Suprapubic skin (tissue), 4 donors: ENCODE results near the gene PRLR. TPM values are rescaled to one million over a fixed set of nuclear protein-coding genes. Genes with fewer than 3 reads are reported as not detected.

Experiments
- DNase-seq, 2 donors: peaks; one replicate each; pipeline ENCODE4 v3.0.0-alpha.2; 2019; ENCODE audit warnings: low spot score in 2 of 2
- H3K27ac ChIP-seq: fragments of 200-600 bp; sonication (generic); one replicate; pipeline ENCODE4 v1.5.1; 2019
- H3K27me3 ChIP-seq: fragments of 200-600 bp; sonication (generic); one replicate; pipeline ENCODE4 v1.5.1; 2019
- H3K36me3 ChIP-seq: fragments of 200-600 bp; sonication (generic); one replicate; pipeline ENCODE4 v1.5.1; 2019
- H3K4me1 ChIP-seq: fragments of 200-600 bp; sonication (generic); one replicate; pipeline ENCODE4 v1.5.1; 2019
- H3K4me3 ChIP-seq: fragments of 200-600 bp; sonication (generic); one replicate; pipeline ENCODE4 v1.5.1; 2019; ENCODE audit warnings: mild to moderate bottlenecking
- H3K9me3 ChIP-seq: fragments of 200-600 bp; sonication (generic); one replicate; pipeline ENCODE4 v1.5.1; 2019
- EP300 ChIP-seq: sonication (generic); formaldehyde crosslinking; IDR thresholded peaks from one replicate; pipeline ENCODE4 v1.6.1; 2017; ENCODE audit warnings: antibody characterized with exemption
- POLR2A ChIP-seq, 2 donors: fragments of 450-650 bp; IDR thresholded peaks; one replicate each; pipeline ENCODE4 v1.6.1; 2017; ENCODE audit warnings: antibody characterized with exemption in 2 of 2, mild to moderate bottlenecking in 2 of 2, moderate library complexity in 2 of 2
- POLR2AphosphoS5 ChIP-seq, 3 donors: sonication (generic); formaldehyde crosslinking; IDR thresholded peaks; one replicate each; pipeline ENCODE4 v1.6.1; 2017; ENCODE audit warnings: antibody characterized with exemption in 3 of 3
- WGBS: methylation state at CpG from one replicate; pipeline ENCODE4 v1.1.5; 2018; 5-methylcytosine and 5-hydroxymethylcytosine counted together
- total RNA-seq, 4 donors: library from RNA; depleted of rRNA; stranded (reverse); fragments of >200 nt; gene quantifications; one replicate each; pipeline ENCODE4 v1.1.0, GENCODE V29; 2016
- TF ChIP-seq, protein P1 (sequence below), 2 donors: fragments of 200-600 bp in 1 of 2; fragments of 450-650 bp in 1 of 2; sonication (generic) in 1 of 2; IDR thresholded peaks; one replicate each; pipeline ENCODE4 v1.5.1; 2016 to 2019; ENCODE audit warnings: antibody characterized with exemption in 2 of 2, mild to moderate bottlenecking in 1 of 2, moderate library complexity in 1 of 2

Gene PRLR
- total RNA-seq, 4 donors from 2014 or later = 8.0 to 18.7 (median 17.6) TPM

DNA sequence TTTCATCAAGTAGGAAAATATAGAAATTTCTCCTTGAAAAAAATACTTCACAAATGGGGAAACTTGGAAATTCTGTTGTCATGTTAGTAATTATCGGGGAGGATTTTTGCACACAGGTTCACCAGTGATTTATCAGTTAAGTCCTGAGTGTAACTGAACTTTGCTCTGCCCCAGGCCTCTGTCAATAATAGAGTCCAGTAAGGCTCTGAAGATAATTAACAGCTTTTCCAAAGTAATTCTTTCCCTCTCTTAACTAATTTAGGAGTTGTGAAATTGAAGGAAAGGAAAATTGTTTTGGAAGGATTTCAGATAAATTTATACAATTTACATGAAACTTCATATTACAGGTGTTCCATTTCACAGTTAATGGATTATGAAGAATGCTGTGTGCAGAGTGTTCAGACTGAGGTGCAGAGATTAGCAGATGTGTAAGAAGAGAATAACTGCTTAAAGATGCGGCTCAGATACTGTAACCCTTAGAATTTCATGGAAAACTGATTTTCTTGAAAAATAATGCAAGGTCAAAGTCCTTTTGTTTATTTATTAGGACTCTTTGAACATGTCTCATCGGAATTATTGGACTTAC, 179.7 kb downstream of the PRLR start:
- Histone ChIP-seq H3K27me3 (peaks cover 6% of the 10 kb centered on the region), H3K4me3 (no peak overlapping the region), H3K9me3 (no peaks in the 10 kb centered on the region), H3K36me3 (no peaks in the 10 kb centered on the region), H3K27ac (no peak overlapping the region), H3K4me1 (no peaks in the 10 kb centered on the region)
- no peak for DNase-seq
- TF ChIP-seq POLR2AphosphoS5 (IDR thresholded peaks at IDR 0.05) = no peak
- TF ChIP-seq, protein P1, sequence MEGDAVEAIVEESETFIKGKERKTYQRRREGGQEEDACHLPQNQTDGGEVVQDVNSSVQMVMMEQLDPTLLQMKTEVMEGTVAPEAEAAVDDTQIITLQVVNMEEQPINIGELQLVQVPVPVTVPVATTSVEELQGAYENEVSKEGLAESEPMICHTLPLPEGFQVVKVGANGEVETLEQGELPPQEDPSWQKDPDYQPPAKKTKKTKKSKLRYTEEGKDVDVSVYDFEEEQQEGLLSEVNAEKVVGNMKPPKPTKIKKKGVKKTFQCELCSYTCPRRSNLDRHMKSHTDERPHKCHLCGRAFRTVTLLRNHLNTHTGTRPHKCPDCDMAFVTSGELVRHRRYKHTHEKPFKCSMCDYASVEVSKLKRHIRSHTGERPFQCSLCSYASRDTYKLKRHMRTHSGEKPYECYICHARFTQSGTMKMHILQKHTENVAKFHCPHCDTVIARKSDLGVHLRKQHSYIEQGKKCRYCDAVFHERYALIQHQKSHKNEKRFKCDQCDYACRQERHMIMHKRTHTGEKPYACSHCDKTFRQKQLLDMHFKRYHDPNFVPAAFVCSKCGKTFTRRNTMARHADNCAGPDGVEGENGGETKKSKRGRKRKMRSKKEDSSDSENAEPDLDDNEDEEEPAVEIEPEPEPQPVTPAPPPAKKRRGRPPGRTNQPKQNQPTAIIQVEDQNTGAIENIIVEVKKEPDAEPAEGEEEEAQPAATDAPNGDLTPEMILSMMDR (IDR thresholded peaks at IDR 0.05) = no peak
- TF ChIP-seq POLR2A (IDR thresholded peaks at IDR 0.05) = no peak
- TF ChIP-seq EP300 = no peak
- 88% methylated on average over 3 of the region's 3 CpGs for WGBS

DNA sequence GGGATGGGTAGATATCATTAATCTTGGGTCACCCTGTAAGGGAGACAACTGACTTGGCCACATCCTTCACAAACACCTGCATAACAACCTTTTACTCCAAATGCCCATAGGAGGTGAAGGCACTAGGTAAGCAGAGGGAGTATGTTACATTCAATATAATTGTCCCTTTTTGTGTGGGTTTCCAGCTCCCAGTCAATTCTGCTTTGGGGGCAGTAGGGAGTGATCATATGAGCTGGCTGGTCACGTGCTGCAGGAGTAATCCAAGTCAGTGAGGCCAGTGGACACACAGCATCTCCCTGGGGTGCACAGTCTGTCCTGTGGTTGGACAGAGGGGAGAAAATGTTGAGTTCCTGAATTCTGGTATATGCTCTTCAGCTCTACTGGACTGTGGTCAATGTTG, 181.4 kb downstream of the PRLR start:
- no peak for TF ChIP-seq POLR2AphosphoS5 (IDR thresholded peaks at IDR 0.05)
- no peak for TF ChIP-seq POLR2A (IDR thresholded peaks at IDR 0.05)
- TF ChIP-seq, protein P1 (IDR thresholded peaks at IDR 0.05) = no peak
- TF ChIP-seq EP300 = no peak
- Histone ChIP-seq H3K4me3 (no peak overlapping the region), H3K4me1 (no peaks in the 10 kb centered on the region), H3K9me3 (no peaks in the 10 kb centered on the region), H3K27me3 (peaks cover 6% of the 10 kb centered on the region), H3K36me3 (no peaks in the 10 kb centered on the region), H3K27ac (no peak overlapping the region)
- WGBS = 92% methylated on average over 1 of the region's 1 CpG
- no peak for DNase-seq

DNA sequence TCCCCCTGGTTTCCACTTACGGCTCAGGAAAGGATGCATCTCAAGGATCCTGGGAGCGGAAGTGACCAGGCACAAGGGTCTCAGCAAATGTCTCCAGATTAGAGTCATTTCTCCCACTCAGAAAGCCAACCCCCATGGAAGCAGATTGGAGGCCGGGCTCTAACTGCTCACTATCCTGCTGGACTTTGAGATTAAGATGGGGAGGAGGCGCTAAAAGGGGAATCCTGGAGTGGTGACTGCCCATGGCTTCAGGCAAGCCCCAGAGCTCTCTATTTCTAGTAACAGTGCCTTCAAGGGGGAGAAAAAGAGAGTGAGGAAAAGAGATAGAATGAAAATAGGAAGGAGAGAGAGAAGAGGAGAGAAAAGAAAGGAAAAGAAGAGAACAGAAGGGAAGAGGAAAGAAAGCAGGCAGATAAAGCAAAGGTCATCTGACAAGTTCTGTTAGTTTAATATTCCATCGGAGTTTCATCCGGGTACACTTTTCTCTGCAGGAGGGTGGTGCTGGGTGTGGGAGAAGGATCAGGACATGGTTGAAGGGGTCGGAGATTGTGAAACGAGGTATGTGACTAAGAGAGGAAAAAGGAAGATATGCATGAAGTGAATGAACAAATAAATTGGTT, 182.4 kb downstream of the PRLR start, which contains the start of gene AGXT2:
TSS of gene AGXT2 (minus strand) at position 165 of the 620 bp plus-strand sequence. CDS start at position 108, 57 bp downstream.
- 89% methylated on average over 8 of the region's 8 CpGs for WGBS
- Histone ChIP-seq H3K27me3 (peaks cover 6% of the 10 kb centered on the region), H3K4me3 (no peak within 1 kb of the TSS), H3K36me3 (no peaks in the 10 kb centered on the region), H3K4me1 (no peaks in the 10 kb centered on the region), H3K9me3 (no peaks in the 10 kb centered on the region), H3K27ac (no peak within 1 kb of the TSS)
- TF ChIP-seq, protein P1 (IDR thresholded peaks at IDR 0.05) = no peak
- TF ChIP-seq EP300 (no peak), POLR2A (IDR thresholded peaks at IDR 0.05) (no peak), POLR2AphosphoS5 (IDR thresholded peaks at IDR 0.05) (no peak)
- DNase-seq = no peak

DNA sequence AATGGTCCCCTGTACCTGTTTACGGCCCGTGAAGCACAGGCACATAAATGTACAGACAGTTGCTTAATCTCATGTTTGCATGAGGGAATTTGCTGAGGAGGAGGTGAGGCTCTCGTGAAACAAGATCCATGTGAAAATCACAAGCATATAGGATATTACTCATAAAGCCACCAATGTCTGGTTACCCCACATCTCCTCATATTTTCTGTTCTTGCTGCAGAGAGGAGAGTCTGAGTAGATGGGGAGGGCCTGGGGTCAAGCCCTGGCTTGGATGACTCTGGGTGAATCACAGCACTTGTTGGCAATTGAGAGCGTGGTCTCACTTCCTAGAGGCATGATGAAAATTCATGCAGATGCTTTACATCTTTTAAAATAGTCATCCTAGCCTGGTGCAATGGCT, 183.5 kb downstream of the PRLR start:
- Histone ChIP-seq H3K4me3 (no peak overlapping the region), H3K27ac (no peak overlapping the region), H3K9me3 (no peaks in the 10 kb centered on the region), H3K4me1 (no peaks in the 10 kb centered on the region), H3K36me3 (no peaks in the 10 kb centered on the region), H3K27me3 (peaks cover 6% of the 10 kb centered on the region)
- 86% methylated on average over 4 of the region's 4 CpGs for WGBS
- no peak for DNase-seq
- TF ChIP-seq EP300 (no peak), POLR2AphosphoS5 (IDR thresholded peaks at IDR 0.05) (no peak), POLR2A (IDR thresholded peaks at IDR 0.05) (no peak)
- TF ChIP-seq, protein P1 (IDR thresholded peaks at IDR 0.05) = no peak

DNA sequence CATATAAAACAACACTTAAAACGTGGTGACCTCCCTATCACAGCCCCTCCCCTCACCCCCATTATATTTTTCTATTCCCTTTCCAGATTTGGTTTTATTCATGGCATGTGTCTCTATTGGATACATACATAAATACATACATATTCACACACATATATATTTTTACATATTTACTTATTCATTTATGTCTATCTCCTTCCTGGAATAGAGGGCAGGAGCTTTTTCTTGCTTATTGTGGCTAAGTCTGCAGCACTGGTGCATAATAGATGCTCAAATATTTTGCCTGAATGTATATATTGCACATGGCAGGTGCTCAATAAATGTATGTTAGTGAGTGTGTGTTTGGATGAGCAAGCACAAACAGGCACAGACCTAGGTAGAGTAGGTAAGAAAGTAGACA, 185.0 kb downstream of the PRLR start:
- TF ChIP-seq EP300 = no peak
- TF ChIP-seq, protein P1 (IDR thresholded peaks at IDR 0.05) = no peak
- no peak for TF ChIP-seq POLR2AphosphoS5 (IDR thresholded peaks at IDR 0.05)
- TF ChIP-seq POLR2A (IDR thresholded peaks at IDR 0.05) = no peak
- Histone ChIP-seq H3K4me1 (no peaks in the 10 kb centered on the region), H3K27me3 (peaks cover 6% of the 10 kb centered on the region), H3K4me3 (no peak overlapping the region), H3K36me3 (no peaks in the 10 kb centered on the region), H3K27ac (no peak overlapping the region), H3K9me3 (no peaks in the 10 kb centered on the region)
- no peak for DNase-seq
- WGBS = 39% methylated on average over 1 of the region's 1 CpG
